Esophagus muscularis mucosa (tissue), 4 donors: ENCODE measurements around the gene HSD17B3. TPM values are rescaled to one million over a fixed set of nuclear protein-coding genes. Genes with fewer than 3 reads are reported as not detected.

Experiments
- DNase-seq: peaks from one replicate; pipeline ENCODE4 v3.0.0-alpha.2; 2017; ENCODE audit errors: extremely low spot score
- H3K27ac ChIP-seq, 4 donors: fragments of 200-600 bp; sonication (generic); replicated peaks in 1 of 4; 1 replicate in 3 of 4; 2 replicates in 1 of 4; pipeline ENCODE4 v1.5.1; 2016 to 2019; ENCODE audit warnings: mild to moderate bottlenecking in 1 of 4
- H3K27me3 ChIP-seq, 4 donors: fragments of 200-600 bp; sonication (generic); one replicate each; pipeline versions ENCODE4 v1.5.1 to v1.6.0; 2016 to 2019
- H3K36me3 ChIP-seq, 4 donors: fragments of 200-600 bp; sonication (generic); one replicate each; pipeline ENCODE4 v1.5.1; 2016 to 2019
- H3K4me1 ChIP-seq, 4 donors: fragments of 200-600 bp; sonication (generic); one replicate each; pipeline ENCODE4 v1.5.1; 2016 to 2019
- H3K4me3 ChIP-seq, 4 donors: fragments of 200-600 bp; sonication (generic); 1 replicate in 2 of 4; 2 replicates in 2 of 4; pipeline ENCODE4 v1.5.1; 2016 to 2019; ENCODE audit warnings: mild to moderate bottlenecking in 4 of 4, moderate library complexity in 1 of 4
- H3K9me3 ChIP-seq, 4 donors: fragments of 200-600 bp; sonication (generic); 1 replicate in 3 of 4; 2 replicates in 1 of 4; pipeline ENCODE4 v1.5.1; 2016 to 2019
- EP300 ChIP-seq: sonication (generic); formaldehyde crosslinking; IDR thresholded peaks from one replicate; pipeline ENCODE4 v1.6.1; 2017; ENCODE audit warnings: antibody characterized with exemption
- POLR2A ChIP-seq: fragments of 450-650 bp; IDR thresholded peaks from one replicate; pipeline ENCODE4 v1.6.1; 2017; ENCODE audit warnings: antibody characterized with exemption, moderate library complexity, mild to moderate bottlenecking, low read depth
- POLR2AphosphoS5 ChIP-seq, 2 donors: sonication (generic); formaldehyde crosslinking; IDR thresholded peaks; one replicate each; pipeline ENCODE4 v1.6.1; 2017; ENCODE audit warnings: antibody characterized with exemption in 2 of 2
- WGBS: methylation state at CpG from one replicate; pipeline ENCODE4 v1.1.5; 2018; 5-methylcytosine and 5-hydroxymethylcytosine counted together
- intact Hi-C: fragments of 100-400 bp; cut with DNase I; formaldehyde crosslinking; loops from one replicate; pipeline ENCODE4 v1.15.1; 2023
- total RNA-seq, 4 donors: library from RNA; depleted of rRNA; stranded (reverse); fragments of >200 nt; gene quantifications; one replicate each; pipeline versions ENCODE4 v1.1.0 to v1.2.1, GENCODE V29; 2016
- TF ChIP-seq, protein P1 (sequence below), 3 experiments: fragments of 200-600 bp in 2 of 3; fragments of 450-650 bp in 1 of 3; sonication (generic) in 2 of 3; IDR thresholded peaks; one replicate each; pipeline ENCODE4 v1.5.1; 2017 to 2019; ENCODE audit warnings: antibody characterized with exemption in 3 of 3, mild to moderate bottlenecking in 2 of 3, moderate library complexity in 1 of 3

Gene HSD17B3
- total RNA-seq, 4 donors from 2014 or later = 0.83 to 0.98 (median 0.83) TPM; not detected in 1

- H3K9me3 ChIP-seq = no peaks in the 10 kb centered on the region
- H3K4me1 ChIP-seq = peaks cover 0 to 16% (median 7%) of the 10 kb centered on the region in 4 donors
- no peak for TF ChIP-seq POLR2AphosphoS5 (IDR thresholded peaks at IDR 0.05)
- no peaks in the 10 kb centered on the region for H3K36me3 ChIP-seq
- intact Hi-C loops = no loop called here
- H3K27ac ChIP-seq = no peak overlapping the region
- DNase-seq = no peak
- no peak overlapping the region for H3K4me3 ChIP-seq
- WGBS = 98% methylated on average over 4 of the region's 4 CpGs
- no peaks in the 10 kb centered on the region for H3K27me3 ChIP-seq
These were observed 43.0 kb downstream of the HSD17B3 start for GRCh38 chr9:96258967-96259366.

DNA sequence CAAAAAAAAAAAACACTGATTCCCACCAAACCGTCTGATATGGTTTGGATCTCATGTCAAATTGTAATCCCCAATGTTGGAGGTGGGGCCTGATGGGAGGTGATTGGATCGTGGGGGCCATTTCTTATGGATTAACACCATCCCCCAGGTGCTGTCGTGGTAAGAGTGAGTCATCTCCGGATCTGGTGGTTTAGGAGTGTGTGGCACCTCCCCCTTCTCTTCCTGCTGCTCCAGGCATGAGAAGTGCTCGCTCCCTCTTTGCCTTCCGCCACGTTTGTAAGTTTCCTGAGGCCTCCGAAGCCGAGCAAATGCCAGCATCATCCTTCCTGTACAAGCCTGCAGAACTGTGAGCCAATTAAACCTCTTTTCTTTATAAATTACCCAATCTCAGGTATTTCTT is 45.2 kb downstream of the HSD17B3 start:
- TF ChIP-seq EP300 = no peak
- TF ChIP-seq POLR2A = no peak
- TF ChIP-seq, protein P1, sequence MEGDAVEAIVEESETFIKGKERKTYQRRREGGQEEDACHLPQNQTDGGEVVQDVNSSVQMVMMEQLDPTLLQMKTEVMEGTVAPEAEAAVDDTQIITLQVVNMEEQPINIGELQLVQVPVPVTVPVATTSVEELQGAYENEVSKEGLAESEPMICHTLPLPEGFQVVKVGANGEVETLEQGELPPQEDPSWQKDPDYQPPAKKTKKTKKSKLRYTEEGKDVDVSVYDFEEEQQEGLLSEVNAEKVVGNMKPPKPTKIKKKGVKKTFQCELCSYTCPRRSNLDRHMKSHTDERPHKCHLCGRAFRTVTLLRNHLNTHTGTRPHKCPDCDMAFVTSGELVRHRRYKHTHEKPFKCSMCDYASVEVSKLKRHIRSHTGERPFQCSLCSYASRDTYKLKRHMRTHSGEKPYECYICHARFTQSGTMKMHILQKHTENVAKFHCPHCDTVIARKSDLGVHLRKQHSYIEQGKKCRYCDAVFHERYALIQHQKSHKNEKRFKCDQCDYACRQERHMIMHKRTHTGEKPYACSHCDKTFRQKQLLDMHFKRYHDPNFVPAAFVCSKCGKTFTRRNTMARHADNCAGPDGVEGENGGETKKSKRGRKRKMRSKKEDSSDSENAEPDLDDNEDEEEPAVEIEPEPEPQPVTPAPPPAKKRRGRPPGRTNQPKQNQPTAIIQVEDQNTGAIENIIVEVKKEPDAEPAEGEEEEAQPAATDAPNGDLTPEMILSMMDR (IDR thresholded peaks at IDR 0.05) = no peak
- no peak for TF ChIP-seq POLR2AphosphoS5 (IDR thresholded peaks at IDR 0.05)
- DNase-seq = no peak
- H3K36me3 ChIP-seq = no peaks in the 10 kb centered on the region
- H3K27me3 ChIP-seq = no peaks in the 10 kb centered on the region
- no peak overlapping the region for H3K27ac ChIP-seq
- H3K4me3 ChIP-seq = no peak overlapping the region
- peaks cover 0 to 16% (median 7%) of the 10 kb centered on the region in 4 donors for H3K4me1 ChIP-seq
- WGBS = 59% methylated on average over 9 of the region's 9 CpGs
- H3K9me3 ChIP-seq = no peaks in the 10 kb centered on the region
- intact Hi-C loops = no loop called here

- Histone ChIP-seq H3K27ac (no peak overlapping the region), H3K27me3 (no peaks in the 10 kb centered on the region), H3K4me1 (peaks cover 0 to 12% (median 4%) of the 10 kb centered on the region in 4 donors), H3K36me3 (no peaks in the 10 kb centered on the region), H3K9me3 (no peaks in the 10 kb centered on the region), H3K4me3 (no peak overlapping the region)
- 84% methylated on average over 18 of the region's 18 CpGs for WGBS
- TF ChIP-seq POLR2A (no peak), EP300 (no peak)
- no peak for DNase-seq
- intact Hi-C loops = no loop called here
These were observed 46.3 kb downstream of the HSD17B3 start for GRCh38 chr9:96255698-96256097.

DNA sequence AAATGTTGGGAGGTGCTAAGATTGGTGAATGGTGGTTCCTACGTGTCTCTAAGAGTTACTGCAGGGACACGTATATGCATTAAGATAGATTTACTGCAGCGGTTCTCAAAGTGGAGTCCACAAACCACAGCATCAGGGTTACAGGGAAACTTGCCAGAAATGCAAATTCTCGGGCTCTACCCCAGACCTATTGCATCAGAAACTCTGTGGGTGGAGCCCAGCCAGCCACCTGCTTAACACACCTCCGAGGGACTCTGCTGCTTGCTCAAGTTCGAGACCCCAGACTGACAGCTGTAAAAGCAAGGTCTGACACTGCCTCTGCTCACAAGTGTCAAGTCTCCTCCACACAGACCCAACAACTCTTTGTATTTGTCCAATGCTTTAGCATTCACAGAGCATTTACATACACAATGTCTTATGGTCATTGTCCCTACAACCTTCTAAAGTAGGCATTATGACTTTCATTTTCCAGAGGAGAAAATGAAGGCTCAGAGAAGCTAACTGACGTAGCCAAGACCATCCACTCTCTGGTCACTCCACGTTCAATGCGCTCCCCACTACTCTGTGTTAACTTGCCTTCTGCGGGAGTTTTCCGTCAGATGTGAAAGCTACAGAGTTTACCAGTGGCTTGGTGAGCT is 48.8 kb downstream of the HSD17B3 start:
- Histone ChIP-seq H3K4me1 (no peaks in the 10 kb centered on the region), H3K9me3 (no peaks in the 10 kb centered on the region), H3K4me3 (no peak overlapping the region), H3K36me3 (no peaks in the 10 kb centered on the region), H3K27me3 (no peaks in the 10 kb centered on the region), H3K27ac (no peak overlapping the region)
- intact Hi-C loops = loop anchor here (5.0 kb wide), 1 partner anchor 44 kb away; no protein-coding TSS in a partner anchor
- 91% methylated on average over 10 of the region's 11 CpGs for WGBS
- DNase-seq = no peak
- TF ChIP-seq, protein P1 (IDR thresholded peaks at IDR 0.05) = no peak
- TF ChIP-seq POLR2A (no peak), EP300 (no peak), POLR2AphosphoS5 (IDR thresholded peaks at IDR 0.05) (no peak)

DNA sequence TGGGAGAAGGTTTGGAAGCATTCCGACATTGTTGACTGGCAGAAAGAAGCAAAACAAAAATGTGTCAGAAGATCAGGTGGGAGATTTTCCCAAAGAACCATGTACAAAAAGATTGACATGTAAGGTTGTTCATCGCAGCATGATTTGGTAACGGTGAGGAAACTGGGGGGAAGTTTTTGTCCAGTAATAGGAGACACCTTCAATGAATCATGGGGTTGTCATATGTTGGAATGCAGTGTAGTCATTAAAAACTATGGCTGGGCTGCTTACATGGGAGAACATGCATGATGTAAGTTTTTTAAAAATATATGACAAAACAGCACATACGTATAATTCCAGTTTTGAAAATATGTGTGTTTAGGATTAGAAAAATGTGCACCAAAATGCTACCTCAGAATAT is 50.5 kb downstream of the HSD17B3 start:
- no peak overlapping the region for H3K4me3 ChIP-seq
- H3K36me3 ChIP-seq = no peaks in the 10 kb centered on the region
- intact Hi-C loops = loop anchor here (5.0 kb wide), 1 partner anchor 46 kb away; no protein-coding TSS in a partner anchor
- no peaks in the 10 kb centered on the region for H3K4me1 ChIP-seq
- 95% methylated on average over 4 of the region's 4 CpGs for WGBS
- no peaks in the 10 kb centered on the region for H3K9me3 ChIP-seq
- no peak for DNase-seq
- H3K27ac ChIP-seq = no peak overlapping the region
- H3K27me3 ChIP-seq = no peaks in the 10 kb centered on the region
- TF ChIP-seq, protein P1 (IDR thresholded peaks at IDR 0.05) = no peak
- no peak for TF ChIP-seq POLR2AphosphoS5 (IDR thresholded peaks at IDR 0.05)
- TF ChIP-seq POLR2A = no peak
- TF ChIP-seq EP300 = no peak

- H3K36me3 ChIP-seq = no peaks in the 10 kb centered on the region
- H3K27ac ChIP-seq = no peak overlapping the region
- no peak overlapping the region for H3K4me3 ChIP-seq
- DNase-seq = no peak
- H3K9me3 ChIP-seq = no peaks in the 10 kb centered on the region
- H3K4me1 ChIP-seq = no peaks in the 10 kb centered on the region
- no peak for TF ChIP-seq POLR2AphosphoS5 (IDR thresholded peaks at IDR 0.05)
- TF ChIP-seq, protein P1 (IDR thresholded peaks at IDR 0.05) = no peak
- no peak for TF ChIP-seq EP300
- no peak for TF ChIP-seq POLR2A
- intact Hi-C loops = loop anchor here (5.0 kb wide), 2 partner anchors 48 to 423 kb away; no protein-coding TSS in a partner anchor
- WGBS = 89% methylated on average over 6 of the region's 6 CpGs
- H3K27me3 ChIP-seq = no peaks in the 10 kb centered on the region
These were observed 52.2 kb downstream of the HSD17B3 start for GRCh38 chr9:96249746-96250145.
